A673 (cell line): ENCODE data around the gene FAM169A.

ENCODE experiments used
- CTCF ChIP-seq: fragments of 300-800, 200-600 bp; sonication (generic); conservative IDR thresholded peaks from 2 replicates; pipeline ENCODE4 v1.5.1; 2017; ENCODE audit warnings: low read depth, mild to moderate bottlenecking, antibody characterized with exemption, low read length, moderate library complexity, mixed read lengths
- EZH2 ChIP-seq: fragments of 200-600 bp; sonication (generic); IDR thresholded peaks from 2 replicates; pipeline ENCODE4 v1.6.1; 2017; ENCODE audit warnings: borderline replicate concordance, low read depth, mild to moderate bottlenecking, mixed read lengths, antibody characterized with exemption, low read length; ENCODE audit not compliant: poor library complexity, severe bottlenecking

GRCh38 chr5:74870299-74871067, 4.3 kb upstream of the FAM169A start:
- no peak for TF ChIP-seq CTCF
- TF ChIP-seq EZH2 = no peak
